H1 (cell line): ENCODE measurements around the gene MCAT. TPM values are rescaled to one million over a fixed set of nuclear protein-coding genes. Genes with fewer than 3 reads are reported as not detected.

Experiments used
- CTCF ChIA-PET: fragments of 300-600 bp; sonication (Branson Sonifier 250); formaldehyde crosslinking; loops from one replicate; lab custom pipeline; 2021; ENCODE audit not compliant: partially characterized antibody; lab: Charles Lee
- POLR2A ChIA-PET: fragments of 300-600 bp; sonication (Branson Sonifier 250); formaldehyde crosslinking; loops from one replicate; lab custom pipeline; 2021; ENCODE audit warnings: inconsistent platforms; ENCODE audit not compliant: partially characterized antibody; lab: Charles Lee
- DNase-seq, 2 experiments: peaks; one replicate each; pipeline versions ENCODE4 v3.0.0 to v3.0.0-alpha.2; 2010 to 2022; ENCODE audit warnings: low spot score in 2 of 2, low read depth in 1 of 2, mixed read lengths in 1 of 2
- FAIRE-seq: peaks from 2 replicates; lab custom pipeline; 2011; peaks lifted over from hg19 to GRCh38; lab: Jason Lieb, UNC
- H2AFZ ChIP-seq: 2 replicates; pipeline ENCODE4 v1.8.1; 2012; ENCODE audit warnings: low read length, inconsistent platforms
- H2AK5ac ChIP-seq: 2 replicates; pipeline ENCODE4 v1.6.1; 2013; ENCODE audit warnings: low read depth, low read length
- H2BK120ac ChIP-seq: replicated peaks from 2 replicates; pipeline ENCODE3; 2013; ENCODE audit warnings: low read depth, low read length, inconsistent platforms
- H2BK12ac ChIP-seq: 2 replicates; pipeline ENCODE4 v1.6.1; 2013; ENCODE audit warnings: low read depth, low read length
- H2BK15ac ChIP-seq: 2 replicates; pipeline ENCODE4 v1.6.1; 2013; ENCODE audit warnings: low read length
- H2BK20ac ChIP-seq: 2 replicates; pipeline ENCODE4 v1.6.1; 2013; ENCODE audit warnings: low read length
- H2BK5ac ChIP-seq: 2 replicates; pipeline ENCODE4 v1.6.1; 2013; ENCODE audit warnings: low read depth, low read length
- H3K14ac ChIP-seq: 2 replicates; pipeline ENCODE4 v1.6.1; 2013; ENCODE audit warnings: inconsistent platforms; ENCODE audit not compliant: insufficient read length
- H3K18ac ChIP-seq: 2 replicates; pipeline ENCODE4 v1.6.1; 2013; ENCODE audit warnings: low read length; ENCODE audit errors: extremely low read depth
- H3K23ac ChIP-seq: 2 replicates; pipeline ENCODE4 v1.6.1; 2013; ENCODE audit warnings: inconsistent platforms; ENCODE audit not compliant: insufficient read length
- H3K23me2 ChIP-seq: 2 replicates; pipeline ENCODE4 v1.6.1; 2013; ENCODE audit warnings: low read depth, low read length
- H3K27ac ChIP-seq: 2 replicates; pipeline ENCODE4 v1.6.1; 2011; ENCODE audit warnings: low read depth, low read length, inconsistent platforms
- H3K27me3 ChIP-seq, 4 experiments: replicated peaks in 1 of 4; 1 replicate in 1 of 4; 2 replicates in 3 of 4; pipeline versions ENCODE4 v1.6.1 to v1.8.1; 2011 to 2013; ENCODE audit warnings: low read length in 3 of 4, mild to moderate bottlenecking in 3 of 4, inconsistent platforms in 2 of 4, mixed read lengths in 2 of 4, moderate library complexity in 1 of 4; ENCODE audit not compliant: control insufficient read depth in 3 of 4, insufficient read depth in 3 of 4; ENCODE audit errors: extremely low read depth in 1 of 4
- H3K36me3 ChIP-seq, 4 experiments: 2 replicates each; pipeline versions ENCODE4 v1.6.1 to v1.8.1; 2011 to 2013; ENCODE audit warnings: mild to moderate bottlenecking in 4 of 4, low read length in 3 of 4, moderate library complexity in 2 of 4, control low read depth in 1 of 4, inconsistent platforms in 1 of 4; ENCODE audit not compliant: insufficient read depth in 4 of 4, control insufficient read depth in 2 of 4
- H3K4ac ChIP-seq: replicated peaks from 2 replicates; pipeline ENCODE3; 2013; ENCODE audit warnings: low read length, low read depth, mixed read lengths, inconsistent platforms; ENCODE audit not compliant: insufficient read length
- H3K4me1 ChIP-seq, 4 experiments: replicated peaks in 1 of 4; 1 replicate in 1 of 4; 2 replicates in 3 of 4; pipeline versions ENCODE4 v1.6.1 to v1.8.1; 2011 to 2013; ENCODE audit warnings: low read length in 3 of 4, inconsistent platforms in 2 of 4, mixed read lengths in 1 of 4; ENCODE audit not compliant: insufficient read depth in 4 of 4, control insufficient read depth in 3 of 4
- H3K4me2 ChIP-seq, 2 experiments: 2 replicates each; pipeline versions ENCODE4 v1.6.1 to v1.8.1; 2011 to 2013; ENCODE audit warnings: low read depth in 2 of 2, low read length in 2 of 2, control low read depth in 1 of 2, inconsistent platforms in 1 of 2, mild to moderate bottlenecking in 1 of 2; ENCODE audit not compliant: insufficient read depth in 1 of 2
- H3K4me3 ChIP-seq, 4 experiments: fragments of 200-600, 300-600 bp in 1 of 4; sonication (generic), shearing (Covaris generic), sonication (Bioruptor Twin) in 1 of 4; 2 replicates each; pipeline versions ENCODE4 v1.5.1 to v1.8.1; 2011 to 2016; ENCODE audit warnings: low read length in 4 of 4, low read depth in 3 of 4, control low read depth in 2 of 4, inconsistent platforms in 2 of 4, mild to moderate bottlenecking in 2 of 4, mixed read lengths in 1 of 4, moderate library complexity in 1 of 4; ENCODE audit not compliant: insufficient read depth in 2 of 4; ENCODE audit errors: extremely low read depth in 1 of 4
- H3K56ac ChIP-seq: replicated peaks from 2 replicates; pipeline ENCODE3; 2013; ENCODE audit warnings: low read depth, mild to moderate bottlenecking, mixed read lengths, low read length, inconsistent platforms; ENCODE audit not compliant: insufficient read length
- H3K79me1 ChIP-seq: 2 replicates; pipeline ENCODE4 v1.6.1; 2013; ENCODE audit warnings: low read depth, low read length, control low read depth
- H3K79me2 ChIP-seq, 2 experiments: 2 replicates each; pipeline versions ENCODE4 v1.6.1 to v1.8.1; 2012 to 2013; ENCODE audit warnings: low read length in 2 of 2, mild to moderate bottlenecking in 2 of 2, inconsistent platforms in 1 of 2; ENCODE audit not compliant: insufficient read depth in 2 of 2, control insufficient read depth in 1 of 2
- H3K9ac ChIP-seq, 4 experiments: replicated peaks in 1 of 4; 1 replicate in 1 of 4; 2 replicates in 3 of 4; pipeline versions ENCODE4 v1.6.1 to v1.8.1; 2011 to 2013; ENCODE audit warnings: low read depth in 3 of 4, low read length in 3 of 4, control low read depth in 2 of 4, mild to moderate bottlenecking in 2 of 4, moderate library complexity in 2 of 4, inconsistent platforms in 1 of 4; ENCODE audit errors: extremely low read depth in 1 of 4
- H3K9me3 ChIP-seq, 2 experiments: 2 replicates each; pipeline versions ENCODE4 v1.6.1 to v1.8.1; 2012 to 2013; ENCODE audit warnings: mild to moderate bottlenecking in 2 of 2, moderate library complexity in 2 of 2, control low read depth in 1 of 2, inconsistent platforms in 1 of 2, low read depth in 1 of 2, low read length in 1 of 2, mixed read lengths in 1 of 2; ENCODE audit not compliant: insufficient read depth in 2 of 2
- H4K20me1 ChIP-seq, 2 experiments: replicated peaks in 1 of 2; 2 replicates each; pipeline versions ENCODE3 to v1.8.1; 2011 to 2013; ENCODE audit warnings: inconsistent platforms in 2 of 2, low read length in 2 of 2, mild to moderate bottlenecking in 1 of 2; ENCODE audit not compliant: insufficient read depth in 2 of 2, control insufficient read depth in 1 of 2
- H4K5ac ChIP-seq: 2 replicates; pipeline ENCODE4 v1.6.1; 2013; ENCODE audit warnings: low read length, low read depth, mixed read lengths, inconsistent platforms; ENCODE audit not compliant: insufficient read length
- H4K8ac ChIP-seq: 2 replicates; pipeline ENCODE4 v1.8.0; 2013; ENCODE audit warnings: mild to moderate bottlenecking, moderate library complexity, low read length, inconsistent platforms; ENCODE audit not compliant: insufficient read depth; ENCODE audit errors: extremely low read depth
- H4K91ac ChIP-seq: replicated peaks from 2 replicates; pipeline ENCODE3; 2013; ENCODE audit warnings: low read length, mixed read lengths, inconsistent platforms; ENCODE audit not compliant: insufficient read length
- CBX8 ChIP-seq: fragments of 300-800, 300-1000 bp; sonication (generic); IDR thresholded peaks from 2 replicates; pipeline ENCODE4 v1.7.1; 2016; ENCODE audit warnings: low read depth, low read length, borderline replicate concordance
- EZH2 ChIP-seq: fragments of 200-600 bp; sonication (generic); IDR thresholded peaks from 2 replicates; pipeline ENCODE4 v1.7.1; 2012; ENCODE audit warnings: low read depth, mild to moderate bottlenecking, moderate library complexity, low read length, inconsistent platforms; ENCODE audit not compliant: severe bottlenecking
- FOSL1 ChIP-seq: IDR thresholded peaks from 2 replicates; pipeline ENCODE4 v1.6.1; 2011; ENCODE audit warnings: mild to moderate bottlenecking, low read depth, low read length, moderate library complexity; ENCODE audit not compliant: insufficient read depth
- KDM1A ChIP-seq: fragments of 200-600, 300-600 bp; sonication (generic); IDR thresholded peaks from 2 replicates; pipeline ENCODE4 v1.7.1; 2016; ENCODE audit warnings: mild to moderate bottlenecking, low read length, borderline replicate concordance
- MAFK ChIP-seq: IDR thresholded peaks from 2 replicates; pipeline ENCODE4 v1.6.1; 2012; ENCODE audit warnings: low read depth, mild to moderate bottlenecking, improper control_type of control experiment, low read length
- MAX ChIP-seq: IDR thresholded peaks from 2 replicates; pipeline ENCODE4 v1.6.1; 2012; ENCODE audit warnings: inconsistent platforms
- POLR2A ChIP-seq, 2 experiments: IDR thresholded peaks; 1 replicate in 1 of 2; 2 replicates in 1 of 2; pipeline ENCODE4 v1.6.1; 2011; ENCODE audit warnings: low read depth in 2 of 2, low read length in 2 of 2, mild to moderate bottlenecking in 2 of 2; ENCODE audit errors: control extremely low read depth in 1 of 2
- SIN3A ChIP-seq, 2 experiments: IDR thresholded peaks in 1 of 2; conservative IDR thresholded peaks in 1 of 2; 2 replicates each; pipeline ENCODE4 v1.6.1; 2011 to 2012; ENCODE audit warnings: low read length in 2 of 2, improper control_type of control experiment in 1 of 2, low read depth in 1 of 2, mild to moderate bottlenecking in 1 of 2
- TBP ChIP-seq: IDR thresholded peaks from 2 replicates; pipeline ENCODE4 v1.6.1; 2011; ENCODE audit warnings: low read depth, low read length, improper control_type of control experiment
- WGBS, 2 experiments: shearing (Covaris generic) in 1 of 2; methylation state at CpG; one replicate each; pipeline versions ENCODE4 v1.1.6 to v1.1.7; 2013 to 2015; ENCODE audit warnings: low lambda C conversion rate in 2 of 2, mixed read lengths in 2 of 2, inconsistent platforms in 1 of 2, low coverage in 1 of 2, missing lambda C conversion rate in 1 of 2; ENCODE audit not compliant: insufficient replicate concordance in 2 of 2, insufficient coverage in 1 of 2, insufficient read length in 1 of 2; ENCODE audit errors: extremely low coverage in 1 of 2, missing lambda C conversion rate in 1 of 2; 5-methylcytosine and 5-hydroxymethylcytosine counted together
- polyA plus RNA-seq, 7 experiments: library from polyadenylated mRNA; depleted of rRNA in 3 of 7; stranded (reverse) in 5 of 7; unstranded in 2 of 7; fragments of >200 nt in 5 of 7; fragments of 200-250 nt in 2 of 7; gene quantifications; 1 replicate in 5 of 7; 2 replicates in 1 of 7; 4 replicates in 1 of 7; pipeline versions ENCODE4 v1.2.1 to v1.2.3, GENCODE V29; 2011 to 2013; ENCODE audit warnings: missing spikeins in 2 of 7, mixed read lengths in 2 of 7
- total RNA-seq: library from RNA; stranded (reverse); fragmentation: NEBNext Ultra II Directional; extraction: Animal tissue kit (Norgen Biotek cat#: 25700); gene quantifications from 2 replicates; pipeline ENCODE4 v1.2.1, GENCODE V29; 2021

The MCAT gene
- total and polyA plus RNA-seq, 2 of the 8 experiments (the other 6 are each of a cell fraction or from before 2014, with no cell fraction given) = 15.8 to 17.4 TPM

- no peak overlapping the region for H4K5ac ChIP-seq
- no peaks in the 10 kb centered on the region for H3K23me2 ChIP-seq
- H3K4me1 ChIP-seq = no peaks in the 10 kb centered on the region
- no peak for FAIRE-seq
- H3K9me3 ChIP-seq = no peaks in the 10 kb centered on the region
- H3K27ac ChIP-seq = no peak overlapping the region
- no peak overlapping the region for H3K4me2 ChIP-seq
- H2BK12ac ChIP-seq = no peak overlapping the region
- TF ChIP-seq MAFK (no peak), TBP (no peak), MAX (no peak), CBX8 (no peak), SIN3A (conservative IDR thresholded peaks at IDR 0.05 in 1 of 2, IDR thresholded peaks at IDR 0.05 in 1 of 2; ENCODE audit: low read depth in 1 of 2, low read length in 2 of 2) (no peak), POLR2A (IDR thresholded peaks at IDR 0.05; ENCODE audit: control extremely low read depth in 1 of 2, low read depth in 2 of 2, low read length in 2 of 2) (no peak), FOSL1 (no peak), EZH2 (no peak), KDM1A (no peak)
- TF ChIP-seq, all 59 proteins: peak for 0
- H2BK15ac ChIP-seq = no peak overlapping the region
- DNase-seq = no peak
- H3K4ac ChIP-seq = no peak overlapping the region
- no peak overlapping the region for H2AFZ ChIP-seq
- no peak overlapping the region for H3K9ac ChIP-seq
- no peak overlapping the region for H3K18ac ChIP-seq
- H3K79me1 ChIP-seq = peaks cover 5% of the 10 kb centered on the region
- no peak overlapping the region for H4K91ac ChIP-seq
- peaks cover 5 to 69% (median 24%) of the 10 kb centered on the region in 4 experiments; a peak in 6 of 8 replicates for H3K36me3 ChIP-seq
- ChIA-PET POLR2A (interaction anchor here (0.7 to 1.6 kb wide), 2 partner anchors 9 to 78 kb away, joined by 3 read pairs; no protein-coding TSS in a partner anchor), CTCF (interaction anchor here (1.0 to 2.6 kb wide), 8 partner anchors 8 to 92 kb away, joined by 3 to 10 read pairs (median 4); no protein-coding TSS in a partner anchor)
- no peak overlapping the region for H3K23ac ChIP-seq
- no peaks in the 10 kb centered on the region for H3K27me3 ChIP-seq
- H2BK5ac ChIP-seq = no peak overlapping the region
- no peak overlapping the region for H3K14ac ChIP-seq
- H2BK120ac ChIP-seq = no peak overlapping the region
- WGBS, 2 experiments = 95% methylated on average over 10 of the region's 10 CpGs; no CpG with 5 or more reads in 1 of the 2 experiments
- no peak overlapping the region for H4K8ac ChIP-seq
- H2BK20ac ChIP-seq = no peak overlapping the region
- no peak overlapping the region for H3K56ac ChIP-seq
- no peak overlapping the region for H3K4me3 ChIP-seq
- H3K79me2 ChIP-seq = peaks cover 0 to 5% of the 10 kb centered on the region in 2 experiments; a peak in 1 of 4 replicates
- H2AK5ac ChIP-seq = no peak overlapping the region
- H4K20me1 ChIP-seq = peaks cover 0 to 9% of the 10 kb centered on the region in 2 experiments
Observed at GRCh38 chr22:43136801-43137200, 6.4 kb downstream of the MCAT start.
